Keratinocyte (primary cell): ENCODE measurements around the gene MMD2. TPM values are rescaled to one million over a fixed set of nuclear protein-coding genes. Genes with fewer than 3 reads are reported as not detected.

Source experiments
- DNase-seq: peaks from one replicate; pipeline ENCODE4 v3.0.0-alpha.2; 2011; ENCODE audit warnings: low read depth, missing footprints, low spot score
- FAIRE-seq: peaks from 2 replicates; lab custom pipeline; 2011; peaks lifted over from hg19 to GRCh38; lab: Jason Lieb, UNC
- H2AFZ ChIP-seq: 2 replicates; pipeline ENCODE4 v1.6.0; 2012; ENCODE audit warnings: low read length, control low read depth, inconsistent platforms; ENCODE audit not compliant: control insufficient read depth
- H3K27ac ChIP-seq: 2 replicates; pipeline ENCODE4 v1.5.1; 2011; ENCODE audit warnings: low read length; ENCODE audit not compliant: control insufficient read depth, insufficient read depth
- H3K27me3 ChIP-seq: 3 replicates; pipeline ENCODE4 v1.6.0; 2011; ENCODE audit warnings: low read length; ENCODE audit not compliant: control insufficient read depth, insufficient read depth; ENCODE audit errors: extremely low read depth
- H3K36me3 ChIP-seq, 2 experiments: 2 replicates in 1 of 2; 3 replicates in 1 of 2; pipeline ENCODE4 v1.5.1; 2011; ENCODE audit warnings: low read length in 2 of 2, mild to moderate bottlenecking in 1 of 2; ENCODE audit not compliant: control insufficient read depth in 2 of 2, insufficient read depth in 2 of 2; ENCODE audit errors: extremely low read depth in 1 of 2
- H3K4me1 ChIP-seq: 3 replicates; pipeline ENCODE4 v1.5.1; 2011; ENCODE audit warnings: low read length; ENCODE audit not compliant: control insufficient read depth, insufficient read depth; ENCODE audit errors: extremely low read depth
- H3K4me2 ChIP-seq: 3 replicates; pipeline ENCODE4 v1.6.0; 2011; ENCODE audit warnings: low read depth, low read length; ENCODE audit not compliant: control insufficient read depth, insufficient read depth; ENCODE audit errors: extremely low read depth
- H3K4me3 ChIP-seq, 3 experiments: fragments of 200-600 bp in 1 of 3; sonication (generic) in 1 of 3; 2 replicates in 2 of 3; 3 replicates in 1 of 3; pipeline ENCODE4 v1.5.1; 2011 to 2016; ENCODE audit warnings: low read length in 3 of 3, mild to moderate bottlenecking in 3 of 3, control low read depth in 2 of 3, inconsistent platforms in 1 of 3, low read depth in 1 of 3, mixed read lengths in 1 of 3, mixed run types in 1 of 3, moderate library complexity in 1 of 3; ENCODE audit not compliant: control insufficient read depth in 2 of 3, insufficient read depth in 2 of 3; ENCODE audit errors: extremely low read depth in 1 of 3
- H3K79me2 ChIP-seq: 2 replicates; pipeline ENCODE4 v1.6.0; 2012; ENCODE audit warnings: low read length; ENCODE audit not compliant: control insufficient read depth, insufficient read depth
- H3K9ac ChIP-seq: 3 replicates; pipeline ENCODE4 v1.6.0; 2011; ENCODE audit warnings: low read length; ENCODE audit not compliant: control insufficient read depth, insufficient read depth; ENCODE audit errors: extremely low read depth
- H3K9me1 ChIP-seq: 3 replicates; pipeline ENCODE4 v1.6.0; 2011; ENCODE audit warnings: low read length; ENCODE audit not compliant: control insufficient read depth, insufficient read depth; ENCODE audit errors: extremely low read depth
- H3K9me3 ChIP-seq: 2 replicates; pipeline ENCODE4 v1.5.1; 2012; ENCODE audit warnings: low read depth, low read length; ENCODE audit not compliant: control insufficient read depth
- H4K20me1 ChIP-seq: 3 replicates; pipeline ENCODE4 v1.6.0; 2011; ENCODE audit warnings: low read length; ENCODE audit not compliant: control insufficient read depth, insufficient read depth; ENCODE audit errors: extremely low read depth
- CTCF ChIP-seq, 3 experiments: IDR thresholded peaks in 1 of 3; conservative IDR thresholded peaks in 1 of 3; optimal IDR thresholded peaks in 1 of 3; 2 replicates in 2 of 3; 3 replicates in 1 of 3; pipeline versions ENCODE3 to v1.5.1; 2011; ENCODE audit warnings: low read length in 3 of 3, mild to moderate bottlenecking in 3 of 3, moderate library complexity in 2 of 3, control low read depth in 1 of 3, inconsistent platforms in 1 of 3; ENCODE audit not compliant: insufficient read depth in 2 of 3; ENCODE audit errors: extremely low read depth in 1 of 3
- EZH2 ChIP-seq: IDR thresholded peaks from one replicate; pipeline ENCODE4 v1.6.1; 2012; ENCODE audit warnings: inconsistent platforms, mild to moderate bottlenecking, low read length, moderate library complexity
- dilution Hi-C: fragments of 300-500 bp; cut with MboI; formaldehyde crosslinking; loops from one replicate; pipeline ENCODE4 v1.7.0; 2020; ENCODE audit warnings: low sequenced_read_pairs; ENCODE audit not compliant: extremely low pct_ligation_motif_present
- polyA plus RNA-seq, 5 experiments: library from polyadenylated mRNA; depleted of rRNA in 3 of 5; stranded (reverse) in 3 of 5; stranded (forward) in 1 of 5; unstranded in 1 of 5; fragments of >200 nt; gene quantifications; 1 replicate in 1 of 5; 2 replicates in 3 of 5; 3 replicates in 1 of 5; pipeline versions ENCODE4 v1.2.1 to v1.2.3, GENCODE V29; 2011 to 2012; ENCODE audit warnings: missing spikeins in 2 of 5, low read depth in 1 of 5, low replicate concordance in 1 of 5

The MMD2 gene
- polyA plus RNA-seq, 1 donor (not counting 4 experiments of a cell fraction or from before 2014, with no cell fraction given): not detected

GRCh38 chr7:4962872-4963775, 4.1 kb upstream of the MMD2 start:
- H3K4me1 ChIP-seq: no peaks in the 10 kb centered on the region
- no peaks in the 10 kb centered on the region for H3K79me2 ChIP-seq
- H3K9me3 ChIP-seq: no peaks in the 10 kb centered on the region
- no peak overlapping the region for H3K9ac ChIP-seq
- dilution Hi-C loops: no loop called here
- peaks cover 12% of the 10 kb centered on the region for H3K27me3 ChIP-seq
- no peak overlapping the region for H2AFZ ChIP-seq
- DNase-seq: no peak
- no peak overlapping the region for H3K27ac ChIP-seq
- FAIRE-seq: no peak
- no peak overlapping the region for H3K4me2 ChIP-seq
- H3K36me3 ChIP-seq: no peaks in the 10 kb centered on the region
- no peaks in the 10 kb centered on the region for H3K9me1 ChIP-seq
- no peaks in the 10 kb centered on the region for H4K20me1 ChIP-seq
- no peak for TF ChIP-seq EZH2
- no peak for TF ChIP-seq CTCF (optimal IDR thresholded peaks at IDR 0.05 in 1 of 3, IDR thresholded peaks at IDR 0.05 in 1 of 3, conservative IDR thresholded peaks at IDR 0.05 in 1 of 3; ENCODE audit: extremely low read depth in 1 of 3, insufficient read depth in 2 of 3, low read length in 3 of 3)
- H3K4me3 ChIP-seq: no peak overlapping the region

- H3K79me2 ChIP-seq: no peaks in the 10 kb centered on the region
- TF ChIP-seq EZH2 (no peak), CTCF (optimal IDR thresholded peaks at IDR 0.05 in 1 of 3, IDR thresholded peaks at IDR 0.05 in 1 of 3, conservative IDR thresholded peaks at IDR 0.05 in 1 of 3; ENCODE audit: extremely low read depth in 1 of 3, insufficient read depth in 2 of 3, low read length in 3 of 3) (peak in 1 of 3 experiments; percentile 21)
- H3K9ac ChIP-seq: no peak overlapping the region
- H3K4me3 ChIP-seq: no peak overlapping the region
- DNase-seq (no peak), FAIRE-seq (no peak)
- H3K36me3 ChIP-seq: no peaks in the 10 kb centered on the region
- peaks cover 20% of the 10 kb centered on the region for H3K27me3 ChIP-seq
- H2AFZ ChIP-seq: no peak overlapping the region
- H3K9me1 ChIP-seq: no peaks in the 10 kb centered on the region
- no peak overlapping the region for H3K4me2 ChIP-seq
- H4K20me1 ChIP-seq: no peaks in the 10 kb centered on the region
- no peak overlapping the region for H3K27ac ChIP-seq
- dilution Hi-C loops: no loop called here
- H3K9me3 ChIP-seq: no peaks in the 10 kb centered on the region
- no peaks in the 10 kb centered on the region for H3K4me1 ChIP-seq
These were observed 1.4 kb upstream of the MMD2 start for GRCh38 chr7:4960363-4960762.
